OCI-LY1 (cell line): ENCODE measurements around the gene KCNN3.

Experiments used
- H2AFZ ChIP-seq: fragments of 200-600 bp; sonication (generic), shearing (Covaris generic); 2 replicates; pipeline ENCODE4 v1.6.0; 2014; ENCODE audit warnings: antibody characterized with exemption, mild to moderate bottlenecking, low read length
- H3F3A ChIP-seq: fragments of 200-600 bp; sonication (generic), shearing (Covaris generic); 2 replicates; pipeline ENCODE4 v1.6.0; 2014; ENCODE audit warnings: mild to moderate bottlenecking, antibody characterized with exemption, low read length, moderate library complexity; ENCODE audit not compliant: insufficient read depth
- H3K27ac ChIP-seq: fragments of 200-600 bp; sonication (generic); 2 replicates; pipeline ENCODE4 v1.5.1; 2014; ENCODE audit warnings: low read length, mixed run types, mild to moderate bottlenecking, low read depth; ENCODE audit not compliant: poor library complexity, severe bottlenecking
- H3K27me3 ChIP-seq: fragments of 200-600 bp; sonication (generic); 2 replicates; pipeline ENCODE4 v1.6.0; 2014; ENCODE audit warnings: antibody characterized with exemption, mild to moderate bottlenecking, low read length, moderate library complexity; ENCODE audit not compliant: insufficient read depth
- H3K36me3 ChIP-seq: fragments of 200-600 bp; sonication (generic); 2 replicates; pipeline ENCODE4 v1.6.1; 2014; ENCODE audit warnings: mild to moderate bottlenecking, antibody characterized with exemption, low read length, moderate library complexity, mixed read lengths; ENCODE audit not compliant: insufficient read depth
- H3K4me1 ChIP-seq: fragments of 200-600 bp; sonication (generic); 2 replicates; pipeline ENCODE4 v1.5.1; 2014; ENCODE audit warnings: mild to moderate bottlenecking, low read length, moderate library complexity; ENCODE audit not compliant: insufficient read depth, severe bottlenecking
- H3K4me2 ChIP-seq: fragments of 200-600 bp; sonication (generic), shearing (Covaris generic); 2 replicates; pipeline ENCODE4 v1.6.1; 2014; ENCODE audit warnings: low read length
- H3K4me3 ChIP-seq: fragments of 200-600 bp; sonication (generic); 2 replicates; pipeline ENCODE4 v1.5.1; 2014; ENCODE audit warnings: low read length, low read depth, mild to moderate bottlenecking, mixed read lengths; ENCODE audit not compliant: poor library complexity, severe bottlenecking
- H3K79me2 ChIP-seq: fragments of 200-600 bp; shearing (Covaris generic); 2 replicates; pipeline ENCODE4 v1.6.1; 2016; ENCODE audit warnings: mixed run types, low read length, mixed read lengths; ENCODE audit not compliant: insufficient read depth
- H3K9ac ChIP-seq: fragments of 200-600 bp; sonication (generic), shearing (Covaris generic); 2 replicates; pipeline ENCODE4 v1.6.1; 2014; ENCODE audit warnings: mild to moderate bottlenecking, low read length, mixed read lengths
- H3K9me2 ChIP-seq: fragments of 200-600 bp; sonication (generic), shearing (Covaris generic); 2 replicates; pipeline ENCODE4 v1.6.1; 2014; ENCODE audit warnings: low read depth, mild to moderate bottlenecking, low read length, mixed read lengths
- H3K9me3 ChIP-seq: fragments of 200-600 bp; shearing (Covaris generic); 2 replicates; pipeline ENCODE4 v1.6.1; 2014; ENCODE audit warnings: low read length, mixed read lengths
- H4K20me1 ChIP-seq: fragments of 200-600 bp; sonication (generic), shearing (Covaris generic); 2 replicates; pipeline ENCODE4 v1.6.0; 2016; ENCODE audit warnings: mild to moderate bottlenecking, low read length; ENCODE audit not compliant: insufficient read depth
- CTCF ChIP-seq: fragments of 200-600 bp; sonication (generic), shearing (Covaris generic); IDR thresholded peaks from 2 replicates; pipeline ENCODE4 v1.5.1; 2017; ENCODE audit warnings: mild to moderate bottlenecking, antibody characterized with exemption, low read length, moderate library complexity, mixed read lengths
- EZH2 ChIP-seq: fragments of 200-600 bp; sonication (generic), shearing (Covaris generic); IDR thresholded peaks from 2 replicates; pipeline ENCODE4 v1.8.0; 2017; ENCODE audit warnings: borderline replicate concordance, mixed run types, mild to moderate bottlenecking, antibody characterized with exemption, low read length, moderate library complexity, mixed read lengths

The KCNN3 gene

GRCh38 chr1:154798645-154799044 lies 71.4 kb downstream of the KCNN3 start:
- H3F3A ChIP-seq, result no peaks in the 10 kb centered on the region
- no peak overlapping the region for H3K9ac ChIP-seq
- H4K20me1 ChIP-seq, result no peaks in the 10 kb centered on the region
- no peaks in the 10 kb centered on the region for H3K9me2 ChIP-seq
- H3K27me3 ChIP-seq, result no peaks in the 10 kb centered on the region
- H3K36me3 ChIP-seq, result peaks cover 34% of the 10 kb centered on the region
- TF ChIP-seq EZH2 (no peak), CTCF (no peak)
- no peak overlapping the region for H3K27ac ChIP-seq
- H3K79me2 ChIP-seq, result no peaks in the 10 kb centered on the region
- H3K4me3 ChIP-seq, result no peak overlapping the region
- peaks cover 8% of the 10 kb centered on the region for H3K4me1 ChIP-seq
- no peak overlapping the region for H3K4me2 ChIP-seq
- no peaks in the 10 kb centered on the region for H3K9me3 ChIP-seq
- H2AFZ ChIP-seq, result no peak overlapping the region

- Histone ChIP-seq H3K4me1 (peaks cover 12% of the 10 kb centered on the region), H3K9me2 (no peaks in the 10 kb centered on the region), H3F3A (no peaks in the 10 kb centered on the region), H3K9me3 (no peaks in the 10 kb centered on the region), H4K20me1 (no peaks in the 10 kb centered on the region), H3K79me2 (no peaks in the 10 kb centered on the region), H3K27me3 (no peaks in the 10 kb centered on the region), H3K9ac (no peak overlapping the region), H2AFZ (no peak overlapping the region), H3K27ac (no peak overlapping the region), H3K36me3 (peaks cover 35% of the 10 kb centered on the region), H3K4me2 (no peak overlapping the region), H3K4me3 (no peak overlapping the region)
- TF ChIP-seq CTCF (no peak), EZH2 (no peak)
Observed at GRCh38 chr1:154797175-154797574, 72.9 kb downstream of the KCNN3 start.

- Histone ChIP-seq H3K9ac (no peak overlapping the region), H3K4me3 (no peak overlapping the region), H3K27me3 (no peaks in the 10 kb centered on the region), H3K4me2 (no peak overlapping the region), H3K27ac (no peak overlapping the region), H3K79me2 (no peaks in the 10 kb centered on the region), H3K36me3 (peaks cover 35% of the 10 kb centered on the region), H3F3A (no peaks in the 10 kb centered on the region), H4K20me1 (no peaks in the 10 kb centered on the region), H3K9me3 (no peaks in the 10 kb centered on the region), H3K4me1 (peaks cover 20% of the 10 kb centered on the region), H2AFZ (no peak overlapping the region), H3K9me2 (no peaks in the 10 kb centered on the region)
- no peak for TF ChIP-seq EZH2
- TF ChIP-seq CTCF, result no peak
Observed at GRCh38 chr1:154796303-154796892, 73.7 kb downstream of the KCNN3 start.
